Mesodermal cell (in vitro differentiated cells): ENCODE measurements around the gene KCNJ10.

Source experiments
- H3K27ac ChIP-seq: 2 replicates; pipeline ENCODE4 v1.7.0; 2013; ENCODE audit warnings: mild to moderate bottlenecking, low read depth, low read length, moderate library complexity; ENCODE audit not compliant: severe bottlenecking
- H3K36me3 ChIP-seq: 2 replicates; pipeline ENCODE4 v1.7.1; 2013; ENCODE audit warnings: mild to moderate bottlenecking, low read length, moderate library complexity; ENCODE audit not compliant: control insufficient read depth, insufficient read depth
- H3K4me1 ChIP-seq: one replicate; pipeline ENCODE4 v1.7.1; 2013; ENCODE audit warnings: mild to moderate bottlenecking, low read length; ENCODE audit not compliant: insufficient read depth, control insufficient read depth, poor library complexity, severe bottlenecking
- H3K4me3 ChIP-seq: 2 replicates; pipeline ENCODE4 v1.7.0; 2013; ENCODE audit warnings: low read length, control low read depth, mild to moderate bottlenecking; ENCODE audit not compliant: insufficient read depth, poor library complexity, severe bottlenecking; ENCODE audit errors: extremely low read depth
- H3K9me3 ChIP-seq: 2 replicates; pipeline ENCODE4 v1.7.1; 2013; ENCODE audit warnings: mild to moderate bottlenecking, low read length, moderate library complexity; ENCODE audit not compliant: control insufficient read depth
- WGBS, 2 experiments: methylation state at CpG; one replicate each; pipeline ENCODE4 v1.1.5; 2013; ENCODE audit warnings: missing lambda C conversion rate in 2 of 2; ENCODE audit not compliant: insufficient coverage in 2 of 2; 5-methylcytosine and 5-hydroxymethylcytosine counted together

Gene KCNJ10

GRCh38 chr1:160109686-160110085 is 39.7 kb upstream of the KCNJ10 start:
- WGBS, 2 experiments, result 70 to 77% methylated on average over 2 to 4 of the region's 4 CpGs
- Histone ChIP-seq H3K36me3 (no peaks in the 10 kb centered on the region), H3K4me3 (no peak overlapping the region), H3K4me1 (peaks cover 12% of the 10 kb centered on the region), H3K9me3 (no peaks in the 10 kb centered on the region), H3K27ac (no peak overlapping the region)

DNA sequence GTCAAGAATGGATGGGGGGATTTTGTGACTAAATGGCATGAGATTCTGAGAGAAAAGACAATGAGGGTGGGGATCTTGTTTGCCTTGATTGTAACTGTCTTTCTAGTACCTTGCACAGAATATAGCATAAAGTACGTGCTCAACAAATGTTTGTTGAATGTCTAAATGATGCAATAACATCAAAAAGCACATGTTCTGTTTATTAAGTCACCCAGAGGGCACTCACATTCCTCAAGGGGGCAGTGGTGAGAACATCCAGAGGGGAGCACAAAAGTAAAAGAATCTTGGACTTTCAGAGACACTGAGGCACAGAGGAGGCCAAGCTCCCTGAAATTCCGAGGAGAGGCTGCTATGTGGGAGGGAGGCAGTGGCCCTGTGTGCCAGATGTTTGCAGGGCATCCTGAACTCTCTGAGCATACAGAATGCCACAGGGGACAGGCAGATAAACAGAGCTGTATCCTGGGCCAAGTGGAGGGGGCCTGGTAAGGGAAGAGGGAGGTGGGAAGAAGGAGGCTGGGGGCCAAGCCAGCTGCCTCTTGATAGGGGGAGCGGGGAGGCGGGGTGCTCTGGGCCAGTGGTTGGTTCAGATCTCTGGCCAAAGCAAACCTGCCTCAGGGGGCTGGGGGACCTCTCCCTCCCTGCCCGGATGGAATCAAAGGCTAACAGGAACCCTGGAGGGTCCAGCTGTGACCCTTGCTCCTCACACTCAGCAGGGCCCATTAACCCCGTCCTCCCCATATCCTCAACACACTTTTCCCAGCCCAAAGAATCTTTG is 39.1 kb upstream of the KCNJ10 start:
- Histone ChIP-seq H3K27ac (no peak overlapping the region), H3K9me3 (no peaks in the 10 kb centered on the region), H3K36me3 (no peaks in the 10 kb centered on the region), H3K4me3 (no peak overlapping the region), H3K4me1 (peaks cover 6% of the 10 kb centered on the region)
- WGBS, 2 experiments, result 36 to 37% methylated on average over 4 to 5 of the region's 6 CpGs

DNA sequence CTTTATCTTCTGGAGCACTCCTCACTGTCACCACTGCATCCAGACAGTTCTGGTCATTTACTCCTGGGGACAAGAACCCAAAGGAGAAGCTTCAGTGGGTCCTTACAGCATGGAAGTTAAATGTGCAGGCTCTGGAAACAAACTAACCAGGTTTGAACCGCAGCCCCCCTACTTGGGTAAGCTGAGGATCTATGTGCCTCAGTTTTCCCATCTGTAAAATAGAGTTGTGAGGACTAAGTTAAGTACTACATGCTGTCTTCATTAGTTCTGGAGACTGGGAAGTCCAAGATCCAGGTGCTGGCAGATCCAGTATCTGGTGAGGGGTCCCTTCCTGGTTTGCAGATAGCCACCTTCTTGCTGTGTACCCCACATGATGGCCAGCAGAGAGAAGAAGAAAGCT is 37.6 kb upstream of the KCNJ10 start:
- Histone ChIP-seq H3K27ac (no peak overlapping the region), H3K4me3 (no peak overlapping the region), H3K36me3 (no peaks in the 10 kb centered on the region), H3K4me1 (peaks cover 5% of the 10 kb centered on the region), H3K9me3 (no peaks in the 10 kb centered on the region)
- 80 to 83% methylated on average over 1 of the region's 1 CpG for WGBS, 2 experiments

DNA sequence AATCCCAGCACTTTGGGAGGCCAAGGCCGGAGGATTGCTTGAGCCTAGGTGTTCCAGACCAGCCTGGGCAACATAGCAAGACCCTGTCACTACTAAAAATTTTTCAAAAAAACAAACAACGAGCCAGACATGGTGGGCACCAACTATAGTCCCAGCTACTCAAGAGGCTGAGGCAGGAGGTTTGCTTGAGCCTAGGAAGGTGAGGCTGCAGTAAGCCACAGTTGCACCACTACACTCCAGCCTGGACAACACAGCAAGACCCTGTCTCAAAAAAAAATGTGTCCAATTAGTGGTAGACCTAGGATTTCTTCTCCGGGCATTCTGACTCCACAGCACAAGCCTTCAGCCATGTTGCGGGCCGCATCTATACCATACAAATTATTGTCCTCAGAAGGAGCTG is 35.2 kb upstream of the KCNJ10 start:
- peaks cover 11% of the 10 kb centered on the region for H3K4me1 ChIP-seq
- no peak overlapping the region for H3K4me3 ChIP-seq
- H3K9me3 ChIP-seq, result no peaks in the 10 kb centered on the region
- WGBS, 2 experiments, result 90 to 95% methylated on average over 2 to 3 of the region's 5 CpGs
- H3K36me3 ChIP-seq, result no peaks in the 10 kb centered on the region
- H3K27ac ChIP-seq, result no peak overlapping the region

DNA sequence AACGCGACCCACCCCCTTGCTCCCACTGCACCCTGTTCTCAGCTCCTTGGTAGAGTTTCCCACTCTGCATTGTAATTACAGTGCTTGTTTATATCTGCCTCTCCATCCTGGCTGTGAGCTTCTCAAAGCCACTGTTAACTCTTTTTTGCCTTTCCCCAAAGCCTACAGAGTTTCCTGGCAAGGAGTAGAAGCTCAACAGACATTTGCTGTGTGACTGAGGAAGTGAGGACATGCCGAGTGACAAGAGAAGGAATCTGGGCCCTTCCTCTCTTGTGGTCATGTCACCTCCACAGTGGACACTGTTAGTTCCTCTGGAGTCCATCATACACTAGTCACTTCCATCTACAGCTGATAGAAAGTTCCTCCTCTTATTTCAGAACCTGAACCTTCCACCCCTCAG is 34.5 kb upstream of the KCNJ10 start:
- Histone ChIP-seq H3K36me3 (no peaks in the 10 kb centered on the region), H3K9me3 (no peaks in the 10 kb centered on the region), H3K27ac (no peak overlapping the region), H3K4me3 (no peak overlapping the region), H3K4me1 (peaks cover 11% of the 10 kb centered on the region)
- 76 to 92% methylated on average over 3 of the region's 3 CpGs for WGBS, 2 experiments

- WGBS, 2 experiments, result 51 to 82% methylated on average over 2 to 3 of the region's 6 CpGs
- Histone ChIP-seq H3K27ac (no peak overlapping the region), H3K4me3 (no peak overlapping the region), H3K9me3 (no peaks in the 10 kb centered on the region), H3K4me1 (peaks cover 11% of the 10 kb centered on the region), H3K36me3 (no peaks in the 10 kb centered on the region)
These were observed 33.9 kb upstream of the KCNJ10 start for GRCh38 chr1:160103658-160104408.

- Histone ChIP-seq H3K27ac (no peak overlapping the region), H3K36me3 (no peaks in the 10 kb centered on the region), H3K9me3 (no peaks in the 10 kb centered on the region), H3K4me3 (no peak overlapping the region), H3K4me1 (peaks cover 19% of the 10 kb centered on the region)
- 85 to 93% methylated on average over 5 to 6 of the region's 9 CpGs for WGBS, 2 experiments
These were observed 32.0 kb upstream of the KCNJ10 start for GRCh38 chr1:160101717-160102522.

- Histone ChIP-seq H3K4me3 (no peak overlapping the region), H3K9me3 (no peaks in the 10 kb centered on the region), H3K4me1 (peaks cover 26% of the 10 kb centered on the region), H3K27ac (no peak overlapping the region), H3K36me3 (no peaks in the 10 kb centered on the region)
- WGBS, 2 experiments, result 28 to 39% methylated on average over 5 to 8 of the region's 13 CpGs
These were observed 31.2 kb upstream of the KCNJ10 start for GRCh38 chr1:160101037-160101716.

DNA sequence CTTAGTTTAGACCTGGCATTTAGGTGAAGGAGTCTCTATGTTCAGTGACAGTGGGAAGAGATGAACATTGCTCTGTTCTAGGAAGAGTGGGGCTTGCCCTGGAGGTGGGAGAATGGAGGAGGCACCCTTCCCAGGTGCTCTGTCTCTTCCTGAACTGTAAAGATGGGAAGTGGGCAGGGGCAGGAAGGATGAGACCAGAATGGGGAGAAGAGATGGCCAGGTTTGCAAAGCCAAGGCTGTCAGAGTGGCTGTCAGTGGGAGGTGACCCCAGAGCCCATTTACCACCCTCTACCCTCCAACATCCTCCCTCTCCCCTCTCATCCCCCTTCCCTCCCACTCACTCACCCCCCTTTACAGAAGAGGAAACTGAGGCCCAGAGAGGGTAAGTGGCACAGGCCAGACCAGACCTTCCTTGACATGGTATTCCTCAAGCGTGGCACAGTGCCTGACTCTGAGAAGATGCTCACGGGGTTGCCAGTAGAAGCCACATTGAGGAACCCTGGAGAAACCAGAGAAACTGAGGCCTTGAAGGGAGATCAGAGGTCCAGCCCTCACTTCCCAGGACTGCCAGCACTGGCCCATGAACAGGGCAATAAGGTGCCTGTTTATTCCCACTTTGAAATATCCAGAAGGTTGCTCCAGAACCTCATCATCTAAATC is 29.9 kb upstream of the KCNJ10 start:
- Histone ChIP-seq H3K4me3 (no peak overlapping the region), H3K4me1 (peaks cover 27% of the 10 kb centered on the region), H3K27ac (no peak overlapping the region), H3K36me3 (no peaks in the 10 kb centered on the region), H3K9me3 (no peaks in the 10 kb centered on the region)
- WGBS, 2 experiments, result 94 to 95% methylated on average over 2 of the region's 2 CpGs
